Measurements from ENCODE around the gene LOXL3. TPM values are rescaled to one million over a fixed set of nuclear protein-coding genes. Genes with fewer than 3 reads are reported as not detected.

LOXL3 gene
- total RNA-seq, 1 donor from 2014 or later, result 24.2 TPM

DNA sequence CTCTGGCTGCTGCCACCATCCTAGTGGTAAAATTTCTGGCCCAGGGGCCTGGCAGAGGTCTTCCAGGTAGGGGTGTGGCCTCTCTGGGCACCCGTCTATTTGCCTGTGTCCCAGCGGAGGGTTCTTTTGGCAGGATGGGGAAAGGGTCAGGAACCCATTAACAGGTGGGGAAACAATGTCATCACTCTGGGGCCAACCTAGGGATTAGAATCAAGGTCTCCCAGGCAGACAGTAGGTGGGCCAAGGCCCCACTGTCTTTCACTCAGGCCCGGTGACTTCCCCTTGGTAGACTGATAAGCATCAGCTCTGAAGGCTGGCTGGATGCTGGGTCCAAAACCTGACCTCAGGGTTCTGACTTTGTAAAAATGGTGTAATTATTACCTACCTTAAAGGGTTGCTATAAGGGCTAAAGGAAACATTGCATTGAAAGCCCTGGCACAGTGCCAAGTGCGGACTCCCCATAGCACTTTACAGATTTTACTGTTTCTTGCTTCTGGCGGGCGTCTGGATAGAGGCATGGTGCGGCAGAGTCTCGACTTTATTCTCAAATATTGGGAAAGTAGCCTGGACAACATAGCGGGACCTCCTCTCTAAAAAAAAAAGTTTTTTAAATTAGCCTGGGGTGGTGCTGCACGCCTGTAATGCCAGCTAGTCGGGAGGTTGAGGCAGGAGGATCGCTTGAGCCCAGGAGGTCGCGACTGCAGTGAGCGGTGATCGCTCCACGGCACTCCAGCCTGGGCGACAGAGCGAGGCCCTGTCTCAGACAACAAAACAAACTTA, 56.6 kb downstream of the LOXL3 start:
- Mint-ChIP-seq H3K4me1 (ENCODE audit: low read depth) (peaks cover 21% of the 10 kb centered on the region), H3K36me3 (ENCODE audit: insufficient read depth) (peaks cover 12% of the 10 kb centered on the region), H3K9me3 (ENCODE audit: low read depth) (no peaks in the 10 kb centered on the region), H3K4me3 (ENCODE audit: low read depth) (peak overlapping the region; percentile 89), H3K27me3 (peaks cover 29% of the 10 kb centered on the region), H3K27ac (peak overlapping the region; percentile 79)
- DNase-seq (ENCODE audit: low spot score, unreplicated experiment), result no peak
- TF ChIP-seq, protein P1, sequence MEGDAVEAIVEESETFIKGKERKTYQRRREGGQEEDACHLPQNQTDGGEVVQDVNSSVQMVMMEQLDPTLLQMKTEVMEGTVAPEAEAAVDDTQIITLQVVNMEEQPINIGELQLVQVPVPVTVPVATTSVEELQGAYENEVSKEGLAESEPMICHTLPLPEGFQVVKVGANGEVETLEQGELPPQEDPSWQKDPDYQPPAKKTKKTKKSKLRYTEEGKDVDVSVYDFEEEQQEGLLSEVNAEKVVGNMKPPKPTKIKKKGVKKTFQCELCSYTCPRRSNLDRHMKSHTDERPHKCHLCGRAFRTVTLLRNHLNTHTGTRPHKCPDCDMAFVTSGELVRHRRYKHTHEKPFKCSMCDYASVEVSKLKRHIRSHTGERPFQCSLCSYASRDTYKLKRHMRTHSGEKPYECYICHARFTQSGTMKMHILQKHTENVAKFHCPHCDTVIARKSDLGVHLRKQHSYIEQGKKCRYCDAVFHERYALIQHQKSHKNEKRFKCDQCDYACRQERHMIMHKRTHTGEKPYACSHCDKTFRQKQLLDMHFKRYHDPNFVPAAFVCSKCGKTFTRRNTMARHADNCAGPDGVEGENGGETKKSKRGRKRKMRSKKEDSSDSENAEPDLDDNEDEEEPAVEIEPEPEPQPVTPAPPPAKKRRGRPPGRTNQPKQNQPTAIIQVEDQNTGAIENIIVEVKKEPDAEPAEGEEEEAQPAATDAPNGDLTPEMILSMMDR (IDR thresholded peaks at IDR 0.05; ENCODE audit: unreplicated experiment), result no peak

DNA sequence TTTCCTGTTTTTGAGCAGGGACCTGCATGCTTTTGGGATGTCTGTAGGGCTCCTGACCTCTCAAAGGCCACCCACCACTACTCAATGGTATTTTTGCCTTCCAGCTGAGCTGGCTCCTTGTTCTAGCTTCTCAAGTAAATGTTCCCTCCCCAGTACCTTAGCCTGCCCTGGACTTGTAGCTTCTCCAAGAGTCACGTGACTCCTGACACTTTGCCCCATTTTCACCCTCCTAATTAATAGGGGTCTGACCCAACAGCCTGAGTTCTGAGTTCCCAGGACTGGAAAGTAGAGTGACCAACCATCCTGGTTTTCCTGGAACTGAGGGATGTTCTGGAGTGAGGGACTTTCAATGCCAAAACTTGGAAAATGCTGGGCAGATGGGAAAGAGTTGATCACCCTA, 58.3 kb downstream of the LOXL3 start:
- Mint-ChIP-seq H3K36me3 (ENCODE audit: insufficient read depth) (peaks cover 16% of the 10 kb centered on the region), H3K4me3 (ENCODE audit: low read depth) (no peak overlapping the region), H3K27ac (no peak overlapping the region), H3K4me1 (ENCODE audit: low read depth) (peaks cover 13% of the 10 kb centered on the region), H3K27me3 (peaks cover 25% of the 10 kb centered on the region), H3K9me3 (ENCODE audit: low read depth) (no peaks in the 10 kb centered on the region)
- TF ChIP-seq, protein P1 (IDR thresholded peaks at IDR 0.05; ENCODE audit: unreplicated experiment), result no peak
- no peak for DNase-seq (ENCODE audit: low spot score, unreplicated experiment)

DNA sequence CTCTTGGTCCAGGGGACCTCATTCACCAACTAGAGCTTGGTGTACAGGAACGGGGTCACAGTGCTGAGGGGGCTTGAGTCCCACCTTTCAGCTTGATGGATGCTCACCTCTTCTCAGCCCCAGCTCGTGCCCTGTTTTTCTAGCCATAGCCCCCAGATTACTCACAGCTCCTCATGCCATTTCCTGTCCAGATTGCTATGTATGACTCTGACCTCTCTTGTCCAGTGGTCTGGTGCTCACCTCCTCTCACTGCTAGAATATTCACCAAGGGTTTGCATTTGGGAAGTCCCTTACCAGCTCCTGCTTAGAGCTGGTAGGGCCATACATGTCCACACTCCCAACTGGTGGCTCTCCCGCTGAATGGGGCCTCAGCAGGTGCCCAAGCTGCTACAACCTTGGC, 60.2 kb downstream of the LOXL3 start:
- Mint-ChIP-seq H3K36me3 (ENCODE audit: insufficient read depth) (peaks cover 18% of the 10 kb centered on the region), H3K27me3 (peaks cover 13% of the 10 kb centered on the region), H3K27ac (no peak overlapping the region), H3K9me3 (ENCODE audit: low read depth) (no peaks in the 10 kb centered on the region), H3K4me1 (ENCODE audit: low read depth) (peaks cover 9% of the 10 kb centered on the region), H3K4me3 (ENCODE audit: low read depth) (no peak overlapping the region)
- TF ChIP-seq, protein P1 (IDR thresholded peaks at IDR 0.05; ENCODE audit: unreplicated experiment), result no peak
- DNase-seq (ENCODE audit: low spot score, unreplicated experiment), result no peak

DNA sequence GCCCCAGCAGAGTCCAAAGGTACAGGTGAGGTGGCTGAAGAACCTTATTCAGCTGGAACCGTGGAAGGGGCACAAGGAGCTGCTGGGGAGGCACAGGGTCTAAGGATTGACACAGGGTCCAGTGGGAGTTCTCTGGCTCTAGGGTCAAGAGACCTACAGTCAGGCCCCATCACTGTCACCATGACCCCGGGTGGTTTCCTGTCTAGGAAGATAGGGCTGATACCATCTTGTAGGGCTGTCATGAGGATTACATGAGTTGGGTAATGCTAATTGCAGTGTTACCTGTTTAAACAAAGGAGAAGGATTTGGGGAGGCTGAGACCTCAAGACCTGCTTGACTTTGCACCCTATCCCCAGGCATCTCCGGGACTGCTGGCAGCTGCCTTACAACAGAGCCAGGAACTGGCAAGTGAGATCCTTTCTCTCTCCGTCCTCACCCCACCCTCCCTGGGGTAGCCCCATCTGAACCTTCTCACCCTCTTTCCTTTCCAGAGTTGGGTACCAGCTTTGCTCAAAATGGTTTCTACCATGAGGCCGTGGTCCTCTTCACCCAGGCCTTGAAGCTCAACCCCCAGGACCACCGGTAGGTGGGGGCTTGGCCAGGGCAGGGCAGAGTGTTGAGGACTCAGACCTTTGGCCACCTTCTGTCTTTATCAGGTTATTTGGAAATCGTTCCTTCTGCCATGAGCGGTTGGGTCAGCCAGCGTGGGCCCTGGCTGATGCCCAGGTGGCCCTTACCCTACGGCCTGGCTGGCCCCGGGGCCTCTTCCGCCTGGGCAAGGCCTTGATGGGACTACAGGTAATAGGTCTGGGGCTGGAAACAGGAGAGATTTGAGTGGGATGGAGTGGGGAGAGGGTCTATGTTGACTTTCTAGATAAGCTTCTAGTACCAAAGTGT, 61.8 kb downstream of the LOXL3 start:
- TF ChIP-seq, protein P1 (IDR thresholded peaks at IDR 0.05; ENCODE audit: unreplicated experiment), result no peak
- Mint-ChIP-seq H3K9me3 (ENCODE audit: low read depth) (no peaks in the 10 kb centered on the region), H3K4me3 (ENCODE audit: low read depth) (no peak overlapping the region), H3K36me3 (ENCODE audit: insufficient read depth) (peaks cover 18% of the 10 kb centered on the region), H3K27me3 (peaks cover 6% of the 10 kb centered on the region), H3K27ac (no peak overlapping the region), H3K4me1 (ENCODE audit: low read depth) (peaks cover 4% of the 10 kb centered on the region)
- no peak for DNase-seq (ENCODE audit: low spot score, unreplicated experiment)

DNA sequence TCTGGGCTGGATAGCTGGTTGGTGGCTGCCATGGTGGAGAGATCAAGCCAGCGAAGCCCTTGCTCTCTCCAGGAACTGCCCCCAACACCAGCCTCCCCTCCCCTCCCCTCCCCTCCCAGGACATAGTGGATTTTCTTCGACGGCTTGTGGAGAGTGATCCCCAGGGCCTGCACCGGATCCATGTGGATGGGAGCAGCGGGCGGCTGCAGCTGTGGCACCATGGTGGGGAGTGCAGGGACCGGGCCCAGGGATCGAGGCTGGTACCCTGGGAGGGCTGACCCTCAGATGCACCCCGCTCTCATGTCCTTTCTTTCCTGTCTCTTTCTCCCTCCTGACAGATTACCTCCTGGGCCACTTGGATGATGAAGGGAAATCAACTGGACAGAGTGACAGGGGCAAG, 63.8 kb downstream of the LOXL3 start:
- H3K27me3 Mint-ChIP-seq, result no peaks in the 10 kb centered on the region
- no peak for DNase-seq (ENCODE audit: low spot score, unreplicated experiment)
- TF ChIP-seq, protein P1 (IDR thresholded peaks at IDR 0.05; ENCODE audit: unreplicated experiment), result no peak
- peaks cover 6% of the 10 kb centered on the region for H3K4me1 Mint-ChIP-seq (ENCODE audit: low read depth)
- no peak overlapping the region for H3K4me3 Mint-ChIP-seq (ENCODE audit: low read depth)
- no peak overlapping the region for H3K27ac Mint-ChIP-seq
- H3K9me3 Mint-ChIP-seq (ENCODE audit: low read depth), result no peaks in the 10 kb centered on the region
- H3K36me3 Mint-ChIP-seq (ENCODE audit: insufficient read depth), result peaks cover 18% of the 10 kb centered on the region
